ENCODE measurements around the gene GET4. TPM values are rescaled to one million over a fixed set of nuclear protein-coding genes. Genes with fewer than 3 reads are reported as not detected.

GET4 gene
- total RNA-seq, 1 experiment from 2014 or later = 44.8 TPM

GRCh38 chr7:873367-874002 lies 2.9 kb upstream of the GET4 start:
- BruUV-seq (replicated peaks) = no TSS peak

More at GRCh38 chr7:873367-874002, 2.9 kb upstream of the GET4 start:
- ChIA-PET RAD21 (ENCODE audit: low non-redundant PET in 1 of 2, low total read pairs in 2 of 2, uncharacterized antibody in 2 of 2, unreplicated experiment in 2 of 2) (interaction anchor here (0.5 to 0.6 kb wide), 2 partner anchors 53 to 282 kb away, joined by 4 read pairs; no protein-coding TSS in a partner anchor), POLR2A (no interaction called here), CTCF (interaction anchor here (0.6 to 1.5 kb wide), 10 partner anchors 10 to 552 kb away, joined by 3 to 10 read pairs (median 4); partner anchors contain the start of gene SUN1)
- Histone ChIP-seq H2AFZ (ENCODE audit: low read depth, low read length, poor library complexity, severe bottlenecking) (no peak overlapping the region), H4K20me1 (ENCODE audit: insufficient read depth) (no peaks in the 10 kb centered on the region; the same call in 1 of the 2 replicates), H3K4me3 (replicated peaks in 1 of 2; ENCODE audit: low read depth in 1 of 2, low read length in 2 of 2) (no peak overlapping the region), H3K9ac (ENCODE audit: low read length) (peak overlapping the region; percentile 42), H3K27me3 (ENCODE audit: insufficient read depth, low read length) (no peaks in the 10 kb centered on the region), H3K79me2 (ENCODE audit: insufficient read depth, low read length) (peaks cover 21% of the 10 kb centered on the region), H3K4me2 (ENCODE audit: low read length) (no peak overlapping the region; the same call in 1 of the 2 replicates), H3K27ac (ENCODE audit: low read depth, low read length) (peak overlapping the region; percentile 36), H3K9me2 (ENCODE audit: insufficient read depth) (no peaks in the 10 kb centered on the region), H3K9me3 (ENCODE audit: control insufficient read depth in 1 of 2, insufficient read depth in 1 of 2, low read depth in 1 of 2, low read length in 2 of 2) (no peaks in the 10 kb centered on the region), H3K36me3 (ENCODE audit: control insufficient read depth in 1 of 2, insufficient read depth in 2 of 2, low read length in 2 of 2) (peaks cover 21 to 27% of the 10 kb centered on the region in 2 experiments), H3K4me1 (ENCODE audit: control insufficient read depth in 1 of 2, insufficient read depth in 2 of 2, low read length in 2 of 2) (peaks cover 10 to 26% of the 10 kb centered on the region in 2 experiments; a peak in 3 of 4 replicates)
- intact Hi-C loops (cut with micrococcal nuclease) = loop anchor here (1.0 to 5.0 kb wide), 2 partner anchors 87 to 551 kb away; no protein-coding TSS in a partner anchor
- peak; percentile 72 for DNase-seq (ENCODE audit: low read depth, low spot score)
- ATAC-seq = peak; percentile 43
- TF ChIP-seq YY1 (IDR thresholded peaks at IDR 0.05; ENCODE audit: extremely low read depth, insufficient replicate concordance, low read depth, low read length) = peak; percentile 49
- TF ChIP-seq ZBTB33 (IDR thresholded peaks at IDR 0.05; ENCODE audit: extremely low read depth, insufficient replicate concordance, low read length) = no peak
- TF ChIP-seq POLR2AphosphoS5 (IDR thresholded peaks at IDR 0.05; ENCODE audit: low read depth, low read length) = peak; percentile 28; the same call in 1 of the 2 replicates
- TF ChIP-seq CTCF (IDR thresholded peaks at IDR 0.05 in 2 of 3, conservative IDR thresholded peaks at IDR 0.05 in 1 of 3; ENCODE audit: borderline replicate concordance in 1 of 3, insufficient read depth in 1 of 3, low read depth in 2 of 3, low read length in 2 of 3) = peak in 2 of 3 experiments; percentile 96 to 99; a peak in 4 of 6 replicates
